Esophagus squamous epithelium (tissue), 4 donors: ENCODE data around the gene TLR6.

Experiments used
- POLR2A ChIP-seq, 4 donors: fragments of 450-650 bp; IDR thresholded peaks; one replicate each; pipeline ENCODE4 v1.6.1; 2017; ENCODE audit warnings: antibody characterized with exemption in 4 of 4, mild to moderate bottlenecking in 4 of 4, moderate library complexity in 3 of 4
- TF ChIP-seq, protein P1 (sequence below), 6 experiments: fragments of 450-650 bp in 4 of 6; fragments of 200-600 bp in 2 of 6; sonication (generic) in 2 of 6; IDR thresholded peaks; one replicate each; pipeline ENCODE4 v1.5.1; 2016 to 2019; ENCODE audit warnings: antibody characterized with exemption in 6 of 6, mild to moderate bottlenecking in 4 of 6, moderate library complexity in 4 of 6

DNA sequence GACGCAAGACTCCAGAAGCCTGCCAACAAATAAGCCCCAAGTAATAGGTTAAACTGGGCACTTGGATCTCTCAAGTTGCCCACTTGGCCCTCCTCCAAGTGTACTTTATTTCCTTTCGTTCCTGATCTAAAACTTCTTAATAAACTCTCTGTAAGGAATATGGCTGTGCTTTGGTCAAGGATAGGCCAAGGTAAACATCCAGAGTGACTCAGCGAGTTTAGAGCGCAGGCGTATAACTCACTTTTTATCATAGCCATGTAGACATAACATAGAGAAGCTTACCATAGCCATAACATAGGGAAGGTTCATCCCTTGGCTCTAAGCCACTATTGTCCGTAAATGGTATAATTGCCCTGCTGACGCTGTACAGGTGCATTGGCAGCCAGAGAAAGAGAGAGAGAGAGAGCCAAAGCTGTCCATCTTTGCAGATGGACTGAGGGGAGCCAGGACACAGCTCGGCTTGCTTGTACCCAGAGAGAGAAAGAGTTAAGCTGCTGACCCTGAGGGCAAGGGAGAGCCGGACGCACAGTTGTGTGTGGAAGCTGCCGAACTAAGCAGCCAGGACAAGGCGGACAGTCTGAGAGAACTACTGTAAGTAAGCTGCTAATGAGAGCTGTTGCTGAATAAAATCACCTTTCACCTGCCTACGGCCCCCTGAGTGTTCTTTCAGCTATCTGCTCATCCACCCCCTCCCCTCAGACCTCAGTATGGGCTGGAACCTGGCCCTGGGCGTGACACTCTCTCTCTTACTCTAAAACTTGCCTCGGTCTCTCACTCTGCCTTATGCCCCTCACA lies 53.9 kb downstream of the TLR6 start:
- TF ChIP-seq, protein P1, sequence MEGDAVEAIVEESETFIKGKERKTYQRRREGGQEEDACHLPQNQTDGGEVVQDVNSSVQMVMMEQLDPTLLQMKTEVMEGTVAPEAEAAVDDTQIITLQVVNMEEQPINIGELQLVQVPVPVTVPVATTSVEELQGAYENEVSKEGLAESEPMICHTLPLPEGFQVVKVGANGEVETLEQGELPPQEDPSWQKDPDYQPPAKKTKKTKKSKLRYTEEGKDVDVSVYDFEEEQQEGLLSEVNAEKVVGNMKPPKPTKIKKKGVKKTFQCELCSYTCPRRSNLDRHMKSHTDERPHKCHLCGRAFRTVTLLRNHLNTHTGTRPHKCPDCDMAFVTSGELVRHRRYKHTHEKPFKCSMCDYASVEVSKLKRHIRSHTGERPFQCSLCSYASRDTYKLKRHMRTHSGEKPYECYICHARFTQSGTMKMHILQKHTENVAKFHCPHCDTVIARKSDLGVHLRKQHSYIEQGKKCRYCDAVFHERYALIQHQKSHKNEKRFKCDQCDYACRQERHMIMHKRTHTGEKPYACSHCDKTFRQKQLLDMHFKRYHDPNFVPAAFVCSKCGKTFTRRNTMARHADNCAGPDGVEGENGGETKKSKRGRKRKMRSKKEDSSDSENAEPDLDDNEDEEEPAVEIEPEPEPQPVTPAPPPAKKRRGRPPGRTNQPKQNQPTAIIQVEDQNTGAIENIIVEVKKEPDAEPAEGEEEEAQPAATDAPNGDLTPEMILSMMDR (IDR thresholded peaks at IDR 0.05), result no peak
- TF ChIP-seq POLR2A (IDR thresholded peaks at IDR 0.05), result no peak
